ENCODE measurements around the gene TTC22.

TTC22 gene

DNA sequence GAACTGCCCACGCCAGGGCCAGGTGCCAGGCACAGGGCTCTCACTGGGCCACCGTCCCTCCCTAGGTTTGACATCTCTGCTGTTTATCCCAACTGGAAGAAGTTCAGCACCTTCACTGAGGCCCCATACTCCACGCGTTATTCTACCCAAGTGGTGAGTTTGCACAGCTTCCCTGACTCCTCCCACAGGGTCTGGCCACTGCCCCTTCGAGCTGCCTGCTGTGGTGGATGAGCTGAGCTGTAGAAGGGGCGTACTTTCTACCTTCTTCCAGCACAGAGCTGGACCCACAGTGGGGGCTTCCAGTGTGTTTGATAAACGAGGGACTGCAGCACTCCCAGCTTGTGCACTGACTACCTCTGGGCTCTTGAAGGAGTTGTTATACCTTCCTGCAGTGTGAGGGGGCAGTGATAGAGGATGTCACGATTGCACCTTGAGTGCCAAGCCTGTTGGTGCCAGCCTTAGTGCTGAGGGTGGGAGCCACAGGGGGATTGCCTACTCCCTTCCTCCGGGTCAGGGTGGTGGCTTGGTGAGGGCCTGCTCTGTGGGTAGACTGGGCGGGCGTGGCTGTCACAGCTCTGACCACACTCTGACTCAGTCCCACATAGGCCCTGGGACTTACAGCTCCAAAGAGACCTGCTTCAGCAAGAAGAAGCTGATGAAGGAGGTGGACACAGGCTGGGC lies 5.9 kb upstream of the TTC22 start:
- no peak for DNase-seq

DNA sequence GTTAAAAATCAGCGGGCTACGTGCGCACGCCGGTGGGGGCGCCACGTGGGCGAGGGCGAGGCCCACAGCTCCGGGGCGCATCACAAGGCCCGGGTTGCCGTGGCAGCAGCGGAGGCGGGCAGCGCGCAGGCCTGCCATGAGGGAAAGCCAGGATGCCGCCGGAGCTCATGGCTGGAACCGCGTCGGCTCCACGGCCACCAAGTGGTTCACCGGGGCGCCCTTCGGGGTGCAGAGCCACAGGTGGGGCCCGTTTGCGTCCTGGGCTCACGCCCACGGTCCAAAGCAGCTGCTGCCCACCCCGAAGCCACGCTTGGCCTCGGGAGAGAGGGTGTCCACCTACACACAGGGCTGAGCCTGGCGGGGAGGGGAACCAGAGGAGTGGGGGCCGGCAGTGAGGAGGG lies 4.9 kb upstream of the TTC22 start:
- no peak for DNase-seq

- no peak for DNase-seq
Measured at GRCh38 chr1:54805466-54805865, 4.3 kb upstream of the TTC22 start.

- DNase-seq = no peak
Measured at GRCh38 chr1:54804471-54805132, 3.5 kb upstream of the TTC22 start.

DNA sequence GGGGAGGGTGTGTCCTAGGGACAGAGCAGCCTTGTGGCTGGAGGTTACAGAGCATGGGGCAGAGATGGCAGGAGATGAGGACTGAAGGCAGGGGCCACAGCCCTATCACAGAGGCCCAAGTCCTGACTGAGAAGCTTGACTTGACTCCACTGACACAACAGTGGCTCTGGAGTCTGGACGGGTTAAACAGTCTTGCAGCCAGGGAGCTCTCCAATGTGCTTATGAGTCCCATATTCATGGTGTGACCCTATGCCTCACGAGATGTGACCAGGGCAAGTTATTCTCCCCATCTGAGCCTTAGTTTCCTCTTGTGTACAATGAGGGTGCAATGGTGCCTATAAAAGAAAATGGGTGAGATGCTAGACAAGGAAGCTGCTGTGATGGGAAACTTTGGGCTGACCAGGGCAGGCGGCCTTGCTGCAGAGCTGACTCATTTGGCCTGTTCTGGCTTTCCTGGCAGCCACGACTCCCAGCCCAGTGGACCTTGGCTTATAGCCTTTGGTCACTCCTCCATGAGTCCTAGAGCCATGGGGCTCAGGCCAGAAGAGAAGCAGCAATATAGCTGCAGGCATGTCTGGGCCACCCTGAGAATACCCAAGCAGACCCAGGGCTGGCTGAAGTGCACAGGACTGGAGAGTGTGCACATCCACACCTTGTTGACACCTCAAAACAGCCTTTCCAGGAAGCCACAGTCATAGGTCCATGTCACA lies 2.8 kb upstream of the TTC22 start:
- DNase-seq = no peak

GRCh38 chr1:54800041-54800898 lies 853 bp downstream of the TTC22 start:
- no peak for DNase-seq

DNA sequence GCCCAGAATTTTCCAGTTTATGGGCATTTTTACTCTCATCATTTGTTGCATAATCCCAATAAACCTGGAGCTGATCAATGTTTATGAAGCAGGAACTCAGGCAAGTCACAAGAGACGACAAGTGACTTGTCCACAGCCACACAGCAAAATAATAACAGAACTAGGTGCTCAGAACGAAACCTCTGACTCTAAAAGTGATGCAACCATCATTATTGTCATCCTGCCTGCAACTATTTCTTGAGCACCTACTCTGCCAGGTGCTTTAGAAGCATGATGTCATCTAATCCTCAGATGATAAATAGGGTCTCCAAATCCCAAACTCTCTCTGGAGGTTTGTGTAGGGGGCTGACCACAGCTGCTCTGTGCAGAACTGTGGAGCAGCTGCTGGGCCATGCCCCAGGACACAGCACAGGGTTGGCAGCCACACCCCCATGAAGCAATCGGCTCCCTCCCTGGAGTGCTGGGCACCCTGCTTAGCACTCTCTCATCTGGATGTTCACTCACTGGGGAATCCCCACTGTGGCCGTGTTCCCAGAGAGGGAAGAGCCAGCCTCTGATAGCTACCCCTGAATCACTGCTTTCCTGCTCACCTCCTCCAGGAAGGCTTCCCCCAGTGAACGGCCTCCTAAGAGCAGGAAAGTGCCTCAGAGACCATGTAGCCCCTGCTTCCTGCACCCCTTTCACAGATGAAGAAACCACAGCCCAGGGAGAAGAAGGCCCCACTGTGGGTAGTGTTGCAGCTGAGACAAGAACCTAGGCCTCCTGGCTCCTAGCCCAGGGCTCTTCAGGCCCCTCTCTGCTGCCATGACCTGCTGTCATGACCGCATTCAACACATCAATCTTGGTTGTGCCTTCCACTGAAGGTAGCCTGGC lies 2.1 kb downstream of the TTC22 start:
- no peak for DNase-seq

- DNase-seq = no peak
Measured at GRCh38 chr1:54798206-54798605, 2.9 kb downstream of the TTC22 start.

GRCh38 chr1:54796902-54797301 lies 4.2 kb downstream of the TTC22 start:
- no peak for DNase-seq

DNA sequence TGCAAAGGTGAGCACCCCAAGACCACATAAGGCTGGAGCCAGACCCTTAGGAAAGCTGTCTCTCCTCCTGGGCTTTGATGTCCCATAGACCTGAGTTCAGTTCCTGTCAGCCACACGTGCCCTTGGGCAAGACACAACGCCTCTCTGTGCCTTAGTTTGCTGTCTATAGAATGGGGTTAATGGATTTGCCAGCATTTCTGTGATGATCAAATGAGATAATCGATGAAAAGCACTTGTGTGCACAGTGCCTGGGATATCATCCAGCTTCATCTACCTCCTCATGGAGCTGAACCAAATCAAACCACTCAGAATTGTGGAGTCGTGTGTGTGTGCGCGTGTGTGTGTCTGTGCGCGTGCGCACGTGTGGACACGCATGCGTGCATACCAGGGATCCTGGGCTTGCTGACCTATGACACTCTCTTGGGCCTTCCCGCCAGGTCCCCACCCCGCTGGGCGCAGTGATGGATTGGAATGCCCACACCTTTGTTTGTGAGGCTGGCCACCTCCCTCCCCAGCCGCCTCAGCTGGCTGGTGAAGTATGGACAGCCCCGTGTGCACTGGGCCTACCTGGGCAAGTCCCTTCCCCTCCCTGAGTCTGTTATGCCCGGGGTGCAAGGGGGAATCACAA lies 5.2 kb downstream of the TTC22 start:
- DNase-seq = no peak

DNA sequence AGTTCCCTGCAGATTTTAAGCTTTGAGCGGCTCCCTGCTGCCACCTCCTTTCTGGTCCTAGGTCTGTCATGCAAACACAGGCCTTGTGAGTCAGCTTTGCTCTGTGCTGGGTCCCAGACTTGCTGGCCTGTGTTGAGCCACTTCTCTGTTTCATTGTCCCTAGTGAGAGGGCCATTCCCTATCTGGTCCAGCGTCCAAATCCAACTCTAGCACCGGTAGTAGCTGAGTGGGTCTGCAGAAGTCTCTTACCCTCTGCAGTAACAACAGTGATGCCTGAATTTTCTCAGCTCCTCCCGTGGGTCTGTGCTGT lies 5.8 kb downstream of the TTC22 start:
- DNase-seq = no peak

- no peak for DNase-seq
Measured at GRCh38 chr1:54794451-54795355, 6.4 kb downstream of the TTC22 start.

DNA sequence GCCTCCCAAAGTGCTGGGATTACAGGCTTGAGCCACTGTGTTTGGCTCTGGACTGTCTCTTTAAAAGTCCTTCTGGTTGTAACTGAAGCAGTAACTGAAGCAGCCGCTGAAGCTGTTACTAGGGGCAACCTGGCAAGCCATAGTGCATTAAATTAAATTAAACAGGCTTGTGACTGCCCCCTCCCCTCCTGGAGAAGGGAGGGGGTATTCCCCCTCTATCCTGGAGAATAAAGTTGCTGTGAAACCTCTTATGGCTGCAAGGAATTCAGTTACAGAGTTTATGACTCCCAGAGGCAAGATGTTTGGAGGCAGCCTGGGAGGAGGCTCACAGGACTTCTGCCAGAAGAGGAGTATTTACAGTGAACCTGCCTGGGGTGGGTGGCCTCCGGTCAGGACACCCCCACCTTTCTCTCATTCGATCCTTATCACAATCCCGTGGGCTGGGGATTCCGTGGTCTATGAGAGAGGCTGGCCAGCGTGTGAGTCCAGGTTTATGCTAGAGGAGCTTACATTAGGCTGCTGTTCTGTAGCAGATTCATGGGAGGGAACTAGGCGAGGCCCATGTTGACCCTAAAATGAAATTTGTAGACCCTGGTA lies 8.3 kb downstream of the TTC22 start:
- DNase-seq = no peak

- DNase-seq = peak; percentile 13
Measured at GRCh38 chr1:54791880-54792522, 9.1 kb downstream of the TTC22 start.

- DNase-seq = no peak
Measured at GRCh38 chr1:54788459-54788858, 12.7 kb downstream of the TTC22 start.

- no peak for DNase-seq
Measured at GRCh38 chr1:54787604-54788003, 13.5 kb downstream of the TTC22 start.

GRCh38 chr1:54786778-54787177 lies 14.3 kb downstream of the TTC22 start:
- DNase-seq = no peak

DNA sequence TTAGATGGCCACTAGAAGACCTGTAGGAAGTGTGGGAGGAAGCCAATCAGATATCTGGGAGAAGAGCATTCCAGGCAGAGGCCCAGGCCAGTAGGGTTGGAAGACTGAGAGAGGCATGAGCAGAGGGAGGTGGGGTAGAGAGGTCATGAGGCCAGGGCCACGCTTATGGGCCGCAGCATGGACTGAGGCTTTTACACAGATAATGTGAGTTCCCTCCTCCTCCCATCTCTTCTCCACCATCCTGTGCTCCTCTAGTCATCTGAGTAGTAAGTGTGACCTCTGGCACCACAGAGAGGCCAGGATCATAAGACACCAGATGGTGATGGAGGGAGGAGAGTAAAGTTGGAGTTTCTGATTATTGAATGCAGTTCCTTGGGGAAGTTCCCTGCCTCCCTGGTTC lies 17.1 kb downstream of the TTC22 start:
- DNase-seq = no peak

- no peak for DNase-seq
Measured at GRCh38 chr1:54782588-54782987, 18.5 kb downstream of the TTC22 start.

DNA sequence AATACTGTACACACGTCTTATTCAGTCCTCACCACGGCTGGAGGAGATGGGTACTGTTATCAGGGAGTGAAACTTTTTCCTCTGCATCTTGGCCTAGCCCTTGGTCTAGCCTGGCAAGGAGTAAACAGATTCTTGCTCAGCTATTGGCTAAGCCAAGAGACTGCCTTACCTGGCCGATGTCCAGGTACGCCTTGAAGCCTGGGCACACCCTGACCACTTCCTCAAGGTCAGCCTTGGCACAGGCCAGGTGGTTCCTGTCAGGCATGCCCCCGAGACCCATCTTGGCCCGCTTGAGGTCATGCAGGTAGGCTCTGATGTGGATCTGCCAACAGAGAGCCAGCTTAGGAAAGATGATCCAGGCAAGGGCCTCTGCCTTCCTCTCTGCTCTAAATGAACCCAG lies 19.0 kb downstream of the TTC22 start:
- no peak for DNase-seq
